ENCODE data around the gene ABCA7.

Gene ABCA7

GRCh38 chr19:1070931-1071791 is 31.3 kb downstream of the ABCA7 start:
- peak; percentile 81 for DNase-seq (ENCODE audit: low spot score)

- DNase-seq (ENCODE audit: low spot score) = no peak
These were observed 32.6 kb downstream of the ABCA7 start for GRCh38 chr19:1072371-1073015.

- DNase-seq (ENCODE audit: low spot score) = no peak
These were observed 33.4 kb downstream of the ABCA7 start for GRCh38 chr19:1073063-1073955.

DNA sequence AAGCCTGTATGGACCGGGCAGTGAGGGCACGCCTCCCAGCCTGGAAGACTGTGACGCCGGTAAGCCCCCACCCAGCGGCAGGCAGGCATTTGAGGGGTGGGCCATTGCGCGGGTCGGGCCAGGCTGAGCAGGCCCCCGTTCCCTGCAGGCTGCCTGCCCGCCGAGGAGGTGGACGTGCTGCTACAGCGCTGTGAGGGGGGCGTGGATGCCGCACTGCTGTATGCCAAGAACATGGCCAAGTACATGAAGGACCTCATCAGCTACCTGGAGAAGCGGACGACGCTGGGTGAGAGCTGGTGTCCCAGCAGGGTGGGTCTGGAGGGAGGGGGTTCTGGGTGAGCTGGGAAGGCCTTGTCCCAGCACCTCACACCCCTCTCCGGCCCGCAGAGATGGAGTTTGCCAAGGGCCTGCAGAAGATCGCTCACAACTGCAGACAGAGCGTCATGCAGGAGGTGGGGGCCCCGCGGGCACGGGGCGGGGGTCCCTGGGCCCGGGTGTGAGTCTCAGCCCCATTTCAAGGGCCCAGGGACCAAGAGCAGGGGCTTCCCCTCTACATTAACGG is 34.1 kb downstream of the ABCA7 start:
- DNase-seq (ENCODE audit: low spot score) = no peak

DNA sequence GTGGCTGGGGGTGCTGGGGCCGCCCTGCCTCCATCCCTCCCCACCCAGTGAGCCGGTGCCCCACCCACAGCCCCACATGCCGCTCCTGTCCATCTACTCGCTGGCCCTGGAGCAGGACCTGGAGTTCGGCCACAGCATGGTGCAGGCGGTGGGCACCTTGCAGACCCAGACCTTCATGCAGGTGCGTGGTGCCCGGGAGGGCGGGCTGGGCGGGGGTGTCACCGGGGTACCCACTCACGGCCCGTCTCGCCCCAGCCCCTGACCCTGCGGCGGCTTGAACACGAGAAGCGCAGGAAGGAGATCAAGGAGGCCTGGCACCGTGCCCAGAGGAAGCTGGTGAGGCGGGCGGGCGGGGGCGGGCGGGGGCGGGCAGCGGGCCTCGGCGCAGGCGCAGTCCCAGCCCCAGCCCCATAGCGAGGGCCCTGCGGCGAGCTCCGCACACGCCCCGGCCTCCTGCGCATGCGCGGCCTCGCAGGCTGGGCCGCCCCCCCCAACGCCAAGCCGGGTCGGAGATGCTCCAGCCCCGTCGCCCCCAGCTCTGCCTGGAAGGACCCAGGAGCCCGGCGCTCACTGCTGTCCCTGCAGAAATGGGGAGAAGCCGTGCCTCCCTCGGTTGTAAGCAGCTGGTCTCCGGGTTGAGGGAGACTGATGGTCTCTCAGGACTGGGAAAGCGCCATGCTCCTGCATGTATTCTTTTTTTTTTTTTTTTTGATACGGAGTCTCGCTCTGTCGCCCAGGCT is 34.8 kb downstream of the ABCA7 start:
- DNase-seq (ENCODE audit: low spot score) = no peak

GRCh38 chr19:1076046-1076386 is 36.1 kb downstream of the ABCA7 start:
- no peak for DNase-seq (ENCODE audit: low spot score)

DNA sequence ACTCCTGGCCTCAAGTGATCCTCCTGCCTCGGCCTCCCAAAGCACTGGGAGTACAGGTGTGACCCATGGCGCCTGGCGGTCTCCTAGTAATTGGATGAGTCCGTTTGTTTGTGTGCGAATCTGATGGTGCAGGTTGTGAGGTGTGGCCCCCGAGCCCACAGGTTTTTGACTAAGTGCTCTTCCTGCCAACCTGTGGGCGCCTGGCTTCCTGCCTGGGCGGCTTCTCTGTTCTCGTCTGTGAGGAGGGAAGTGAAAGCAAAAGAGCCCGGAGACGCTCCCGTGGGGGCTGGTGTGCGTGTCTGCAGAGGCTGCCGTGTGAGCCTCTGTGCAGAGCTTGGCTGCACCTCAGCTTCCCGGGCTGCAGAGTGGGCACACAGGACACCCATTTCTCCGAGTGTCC is 37.0 kb downstream of the ABCA7 start:
- DNase-seq (ENCODE audit: low spot score) = no peak

- no peak for DNase-seq (ENCODE audit: low spot score)
These were observed 39.7 kb downstream of the ABCA7 start for GRCh38 chr19:1079566-1080111.

GRCh38 chr19:1080360-1081161 is 40.7 kb downstream of the ABCA7 start:
- DNase-seq (ENCODE audit: low spot score) = no peak

DNA sequence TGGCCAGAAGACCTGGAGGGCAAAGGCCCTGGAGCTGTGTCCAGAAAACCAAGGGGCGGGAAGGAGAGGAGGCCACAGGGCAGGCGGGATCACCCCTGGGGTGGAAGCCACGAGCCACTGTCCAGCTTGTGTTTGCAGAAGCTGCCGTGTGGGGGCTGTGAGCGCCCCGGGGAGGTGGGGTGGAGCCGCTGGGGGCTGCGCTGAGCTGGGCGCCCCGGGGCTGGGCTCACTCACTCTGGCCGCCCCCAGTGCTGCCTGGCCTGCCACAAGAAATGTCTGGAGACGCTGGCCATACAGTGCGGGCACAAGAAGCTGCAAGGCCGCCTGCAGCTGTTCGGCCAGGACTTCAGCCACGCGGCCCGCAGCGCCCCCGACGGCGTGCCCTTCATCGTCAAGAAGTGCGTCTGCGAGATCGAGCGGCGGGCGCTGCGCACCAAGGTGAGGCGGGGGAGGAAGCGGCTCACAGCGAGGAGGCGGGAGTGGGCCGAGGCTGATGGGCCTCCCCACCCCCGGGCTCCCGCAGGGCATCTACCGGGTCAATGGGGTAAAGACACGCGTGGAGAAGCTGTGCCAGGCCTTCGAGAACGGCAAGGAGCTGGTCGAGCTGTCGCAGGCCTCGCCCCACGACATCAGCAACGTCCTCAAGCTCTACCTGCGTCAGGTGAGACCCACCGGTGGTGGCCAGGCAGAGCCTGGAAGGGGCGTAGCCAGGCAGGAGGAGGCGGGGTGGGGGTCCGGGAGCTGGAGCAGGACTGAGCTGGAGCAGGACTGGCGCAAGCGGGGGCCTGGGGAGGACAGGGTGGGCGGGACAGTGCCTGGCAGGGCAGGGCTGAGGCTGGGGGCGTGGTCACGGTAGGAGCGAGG is 41.6 kb downstream of the ABCA7 start:
- no peak for DNase-seq (ENCODE audit: low spot score)

DNA sequence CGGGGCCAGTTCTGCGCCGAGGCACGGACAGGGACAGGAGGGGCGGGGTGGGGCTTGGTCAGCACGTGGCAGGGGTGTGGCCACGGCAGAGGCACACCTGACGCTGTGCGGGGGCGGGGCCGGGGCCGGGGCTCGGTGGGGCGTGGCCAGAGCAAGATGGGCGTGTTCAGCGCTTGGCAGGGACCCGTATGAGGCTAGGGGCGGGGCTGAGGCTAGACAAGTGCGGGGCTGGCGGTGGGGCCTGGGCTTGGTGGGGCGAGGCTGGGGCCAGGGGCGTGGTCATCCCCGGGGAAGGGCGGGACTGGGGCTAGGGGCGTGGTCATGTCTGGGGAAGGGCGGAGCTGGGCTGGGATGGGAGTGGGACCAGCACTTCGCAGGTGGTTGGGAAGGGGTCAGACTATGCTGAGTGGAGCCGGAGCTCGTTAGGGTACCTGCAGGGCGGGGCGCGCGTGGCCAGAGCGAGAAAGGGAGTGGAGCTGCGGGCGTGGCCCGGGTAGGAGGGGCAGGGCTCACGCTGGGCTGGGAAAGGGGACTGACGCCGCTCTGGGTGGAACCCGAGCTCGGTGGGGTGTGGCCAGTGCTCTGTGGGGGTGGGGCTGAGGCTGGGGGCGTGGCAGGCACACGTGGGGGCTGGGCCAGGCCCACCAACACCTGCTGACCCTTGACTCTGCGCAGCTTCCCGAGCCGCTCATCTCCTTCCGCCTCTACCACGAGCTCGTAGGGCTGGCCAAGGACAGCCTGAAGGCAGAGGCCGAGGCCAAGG is 42.4 kb downstream of the ABCA7 start:
- DNase-seq (ENCODE audit: low spot score) = peak; percentile 97

- no peak for DNase-seq (ENCODE audit: low spot score)
These were observed 43.3 kb downstream of the ABCA7 start for GRCh38 chr19:1082928-1083816.

DNA sequence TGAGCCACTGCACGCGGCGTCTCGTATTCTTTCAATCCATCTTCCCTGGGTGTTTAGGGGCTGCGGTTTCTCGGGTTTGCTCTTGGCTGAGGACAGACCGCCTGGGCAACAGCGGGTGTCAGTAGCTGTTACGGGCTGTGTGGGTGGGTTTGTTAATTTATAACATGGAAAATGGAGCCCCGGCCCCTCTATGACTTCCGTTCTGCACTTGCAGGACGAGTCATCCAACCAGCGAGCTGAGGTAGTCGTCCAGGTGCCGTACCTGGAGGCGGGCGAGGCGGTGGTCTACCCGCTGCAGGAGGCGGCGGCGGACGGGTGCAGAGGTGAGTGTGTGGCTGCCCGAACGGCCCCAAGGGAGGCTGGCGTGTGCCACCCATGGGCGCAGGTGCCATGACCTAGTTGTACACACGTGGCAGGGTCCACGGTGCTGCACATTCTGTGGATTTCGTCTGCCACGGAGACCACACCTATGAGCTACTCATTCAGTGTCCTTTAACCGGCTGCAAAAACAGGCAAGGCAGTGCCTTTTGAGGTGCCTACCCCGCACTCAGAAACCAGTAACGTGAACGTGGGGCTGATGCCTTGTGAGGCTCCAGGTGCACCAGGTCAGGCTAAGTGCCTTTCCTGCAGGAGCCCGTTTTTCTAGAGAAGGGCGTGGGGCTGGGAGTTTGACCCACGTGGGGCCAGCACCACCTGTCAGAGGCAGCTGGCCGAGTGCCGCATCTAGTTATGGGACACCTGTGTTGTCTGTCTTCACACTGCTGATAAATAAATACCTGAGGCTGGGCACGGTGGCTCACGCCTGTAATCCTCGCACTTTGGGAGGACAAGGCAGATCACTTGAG is 44.3 kb downstream of the ABCA7 start:
- DNase-seq (ENCODE audit: low spot score) = no peak

DNA sequence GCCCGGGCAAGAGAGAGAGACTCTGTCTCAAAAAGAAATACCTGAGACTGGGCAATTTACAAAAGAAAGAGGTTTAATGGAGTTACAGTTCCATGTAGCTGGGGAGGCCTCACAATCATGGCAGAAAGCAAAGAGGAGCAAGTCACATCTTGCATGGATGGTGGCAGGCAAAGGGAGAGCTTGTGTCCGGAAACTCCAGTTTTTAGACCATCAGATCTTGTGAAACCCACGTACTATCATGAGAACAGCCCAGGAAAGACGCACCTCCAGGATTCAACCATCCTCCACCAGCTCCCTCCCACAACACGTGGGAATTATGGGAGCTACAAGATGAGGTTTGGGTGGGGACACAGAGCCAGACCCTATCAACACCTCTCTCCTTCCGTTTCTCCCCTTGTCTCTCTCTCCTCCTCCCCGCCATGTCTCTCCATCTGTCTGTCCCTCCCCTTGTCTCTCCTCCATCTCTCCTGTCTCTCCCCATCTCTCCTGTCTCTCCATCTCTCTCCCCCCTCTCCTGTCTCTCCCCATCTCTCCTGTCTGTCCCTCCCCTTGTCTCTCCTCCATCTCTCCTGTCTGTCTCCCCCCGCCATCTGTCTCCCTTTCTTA is 45.2 kb downstream of the ABCA7 start:
- DNase-seq (ENCODE audit: low spot score) = no peak

DNA sequence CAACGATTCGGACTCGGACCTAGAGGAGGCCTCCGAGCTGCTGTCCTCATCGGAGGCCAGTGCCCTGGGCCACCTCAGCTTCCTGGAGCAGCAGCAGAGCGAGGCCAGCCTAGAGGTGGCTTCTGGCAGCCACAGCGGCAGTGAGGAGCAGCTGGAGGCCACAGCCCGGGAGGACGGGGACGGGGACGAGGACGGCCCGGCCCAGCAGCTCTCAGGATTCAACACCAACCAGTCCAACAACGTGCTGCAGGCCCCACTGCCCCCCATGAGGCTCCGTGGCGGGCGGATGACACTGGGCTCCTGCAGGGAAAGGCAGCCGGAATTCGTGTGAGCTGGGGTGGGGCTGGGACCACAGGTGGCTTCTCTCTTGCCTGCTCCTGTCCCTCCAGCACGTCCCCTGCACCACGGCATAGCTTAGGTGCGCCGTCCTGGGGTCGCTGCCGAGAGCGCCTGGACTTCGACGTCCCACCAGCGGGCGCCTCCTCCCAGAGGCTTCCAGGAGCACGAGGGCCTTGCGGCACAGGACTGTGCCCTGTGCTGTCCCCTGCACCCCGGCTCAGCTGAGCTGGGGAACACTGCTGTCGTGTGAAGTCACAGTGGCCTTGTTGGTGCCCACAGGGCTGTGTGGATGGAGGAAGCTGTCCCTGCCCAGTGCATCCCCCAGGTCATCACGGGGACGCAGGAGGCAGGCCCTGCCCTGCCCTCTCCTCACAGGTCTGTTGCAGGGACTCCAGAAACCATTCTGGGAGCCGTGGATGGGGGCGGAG is 46.0 kb downstream of the ABCA7 start:
- no peak for DNase-seq (ENCODE audit: low spot score)

DNA sequence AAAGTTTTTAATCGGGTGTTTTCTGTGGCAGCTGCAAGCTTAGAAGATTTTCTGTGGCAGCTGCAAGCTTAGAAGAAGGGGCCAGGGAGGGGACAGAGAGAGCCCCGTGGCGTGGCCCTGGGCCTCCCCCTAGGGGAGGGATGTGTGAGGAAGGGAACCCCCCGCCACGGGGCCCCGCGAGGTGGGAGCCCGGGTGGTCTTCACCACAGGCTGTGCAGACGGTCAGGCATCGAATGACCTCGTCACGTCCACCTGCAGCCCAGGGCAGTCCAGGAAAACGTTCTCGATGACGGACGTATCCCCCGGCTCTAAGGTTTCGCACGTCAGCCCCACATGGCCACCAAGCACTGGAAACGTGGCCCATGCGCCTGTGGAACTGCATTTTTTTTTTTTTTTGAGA is 46.7 kb downstream of the ABCA7 start:
- DNase-seq (ENCODE audit: low spot score) = no peak

All from iPS-NIHi11 (cell line).